Endothelial cell (in vitro differentiated cells): ENCODE measurements around the gene MLLT6. TPM values are rescaled to one million over a fixed set of nuclear protein-coding genes. Genes with fewer than 3 reads are reported as not detected.

Source experiments
- DNase-seq: peaks from one replicate; pipeline ENCODE4 v3.0.0; 2021; ENCODE audit warnings: low spot score
- H3K27ac Mint-ChIP-seq: one replicate; pipeline ENCODE4 v1.8.0; 2021; ENCODE audit warnings: mixed read lengths, inconsistent platforms; ENCODE audit not compliant: unreplicated experiment
- H3K27me3 Mint-ChIP-seq: one replicate; pipeline ENCODE4 v1.8.0; 2021; ENCODE audit warnings: mild to moderate bottlenecking, moderate library complexity, mixed read lengths, inconsistent platforms; ENCODE audit not compliant: unreplicated experiment
- H3K36me3 Mint-ChIP-seq: one replicate; pipeline ENCODE4 v1.8.0; 2021; ENCODE audit warnings: mild to moderate bottlenecking, low read depth, mixed read lengths, inconsistent platforms; ENCODE audit not compliant: unreplicated experiment
- H3K4me1 Mint-ChIP-seq: one replicate; pipeline ENCODE4 v1.8.0; 2021; ENCODE audit warnings: mild to moderate bottlenecking, mixed read lengths, inconsistent platforms; ENCODE audit not compliant: unreplicated experiment
- H3K4me3 Mint-ChIP-seq: one replicate; pipeline ENCODE4 v1.8.0; 2021; ENCODE audit warnings: mild to moderate bottlenecking, mixed read lengths, inconsistent platforms; ENCODE audit not compliant: unreplicated experiment
- H3K9me3 Mint-ChIP-seq: one replicate; pipeline ENCODE4 v1.8.0; 2021; ENCODE audit warnings: mixed read lengths, inconsistent platforms; ENCODE audit not compliant: unreplicated experiment
- total RNA-seq: library from RNA; stranded (reverse); fragmentation: NEBNext Ultra II Directional; extraction: Animal tissue kit (Norgen Biotek cat#: 25700); gene quantifications from one replicate; pipeline ENCODE4 v1.2.1, GENCODE V29; 2021; ENCODE audit not compliant: unreplicated experiment
- TF ChIP-seq, protein P1 (sequence below): fragments of 200-600 bp; sonication (generic); IDR thresholded peaks from one replicate; pipeline ENCODE4 v1.5.0; 2021; ENCODE audit warnings: antibody characterized with exemption; ENCODE audit not compliant: unreplicated experiment

MLLT6 gene
- total RNA-seq, 1 donor from 2014 or later = 33.8 TPM

DNA sequence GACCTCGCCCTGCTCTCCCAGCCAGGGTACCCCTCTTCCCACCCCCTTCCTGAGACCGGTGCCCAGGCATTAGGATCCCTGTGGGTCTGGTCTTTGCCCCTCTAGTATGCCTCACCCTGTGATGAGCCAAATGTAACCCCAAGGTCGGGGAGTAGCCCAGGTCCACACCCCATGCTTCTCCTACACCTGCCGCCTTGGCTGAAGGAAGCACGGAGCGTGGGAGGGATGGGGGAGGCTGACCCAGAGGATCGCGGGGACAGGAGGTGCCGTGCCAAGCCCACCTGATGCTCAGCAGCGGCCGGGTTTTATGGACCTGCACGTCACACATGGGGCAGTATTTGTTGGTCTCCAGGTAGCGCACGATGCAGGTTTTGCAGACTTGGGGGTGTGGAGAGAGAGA, 34.2 kb downstream of the MLLT6 start:
- Mint-ChIP-seq H3K9me3 (no peaks in the 10 kb centered on the region), H3K36me3 (peaks cover 13% of the 10 kb centered on the region), H3K4me1 (peaks cover 23% of the 10 kb centered on the region), H3K27ac (no peak overlapping the region), H3K4me3 (no peak overlapping the region), H3K27me3 (peaks cover 5% of the 10 kb centered on the region)
- DNase-seq = no peak
- TF ChIP-seq, protein P1, sequence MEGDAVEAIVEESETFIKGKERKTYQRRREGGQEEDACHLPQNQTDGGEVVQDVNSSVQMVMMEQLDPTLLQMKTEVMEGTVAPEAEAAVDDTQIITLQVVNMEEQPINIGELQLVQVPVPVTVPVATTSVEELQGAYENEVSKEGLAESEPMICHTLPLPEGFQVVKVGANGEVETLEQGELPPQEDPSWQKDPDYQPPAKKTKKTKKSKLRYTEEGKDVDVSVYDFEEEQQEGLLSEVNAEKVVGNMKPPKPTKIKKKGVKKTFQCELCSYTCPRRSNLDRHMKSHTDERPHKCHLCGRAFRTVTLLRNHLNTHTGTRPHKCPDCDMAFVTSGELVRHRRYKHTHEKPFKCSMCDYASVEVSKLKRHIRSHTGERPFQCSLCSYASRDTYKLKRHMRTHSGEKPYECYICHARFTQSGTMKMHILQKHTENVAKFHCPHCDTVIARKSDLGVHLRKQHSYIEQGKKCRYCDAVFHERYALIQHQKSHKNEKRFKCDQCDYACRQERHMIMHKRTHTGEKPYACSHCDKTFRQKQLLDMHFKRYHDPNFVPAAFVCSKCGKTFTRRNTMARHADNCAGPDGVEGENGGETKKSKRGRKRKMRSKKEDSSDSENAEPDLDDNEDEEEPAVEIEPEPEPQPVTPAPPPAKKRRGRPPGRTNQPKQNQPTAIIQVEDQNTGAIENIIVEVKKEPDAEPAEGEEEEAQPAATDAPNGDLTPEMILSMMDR = no peak

DNA sequence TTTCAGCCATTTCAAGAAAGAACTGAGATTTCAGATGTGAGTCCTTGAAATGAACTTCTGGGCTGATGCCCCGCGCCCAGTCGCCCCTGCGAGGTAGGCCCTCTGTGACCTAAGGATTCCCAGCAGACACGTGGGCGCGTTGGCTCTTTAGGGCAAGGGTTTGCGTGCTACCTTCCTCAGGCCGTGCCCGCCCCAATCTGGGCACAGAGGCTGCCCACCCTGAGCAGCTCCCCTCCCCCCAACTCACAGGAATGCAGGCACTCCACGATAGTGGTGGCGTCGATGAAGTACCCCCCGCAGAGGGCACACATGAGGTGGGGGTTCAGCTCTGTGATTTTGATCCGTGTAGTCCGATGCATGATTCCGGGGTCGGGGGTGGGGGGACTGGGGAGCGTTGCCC, 35.0 kb downstream of the MLLT6 start:
- H3K4me3 Mint-ChIP-seq = no peak overlapping the region
- peaks cover 27% of the 10 kb centered on the region for H3K4me1 Mint-ChIP-seq
- H3K27me3 Mint-ChIP-seq = peaks cover 12% of the 10 kb centered on the region
- no peaks in the 10 kb centered on the region for H3K9me3 Mint-ChIP-seq
- TF ChIP-seq, protein P1 = no peak
- H3K27ac Mint-ChIP-seq = no peak overlapping the region
- DNase-seq = no peak
- peaks cover 17% of the 10 kb centered on the region for H3K36me3 Mint-ChIP-seq

DNA sequence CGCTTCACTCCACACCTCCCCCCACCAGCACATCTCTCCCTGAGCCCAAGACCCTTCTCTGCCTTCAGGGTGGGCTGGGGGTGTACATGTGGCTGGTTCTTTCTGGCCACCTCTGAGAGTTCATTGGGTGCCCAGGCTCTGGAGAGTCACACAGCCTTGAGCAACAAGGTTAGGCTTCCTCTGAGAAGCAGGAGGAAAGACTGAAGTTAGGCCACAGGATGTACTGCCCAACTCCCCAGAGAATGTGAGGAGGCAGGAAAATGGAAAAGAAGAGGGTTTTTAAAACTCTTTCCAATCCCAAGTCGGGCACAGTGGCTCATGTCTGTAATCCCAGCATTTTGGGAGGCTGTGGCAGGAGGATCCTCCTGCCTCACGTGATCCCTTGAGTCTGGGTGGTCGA, 35.7 kb downstream of the MLLT6 start:
- H3K4me1 Mint-ChIP-seq = peaks cover 31% of the 10 kb centered on the region

DNA sequence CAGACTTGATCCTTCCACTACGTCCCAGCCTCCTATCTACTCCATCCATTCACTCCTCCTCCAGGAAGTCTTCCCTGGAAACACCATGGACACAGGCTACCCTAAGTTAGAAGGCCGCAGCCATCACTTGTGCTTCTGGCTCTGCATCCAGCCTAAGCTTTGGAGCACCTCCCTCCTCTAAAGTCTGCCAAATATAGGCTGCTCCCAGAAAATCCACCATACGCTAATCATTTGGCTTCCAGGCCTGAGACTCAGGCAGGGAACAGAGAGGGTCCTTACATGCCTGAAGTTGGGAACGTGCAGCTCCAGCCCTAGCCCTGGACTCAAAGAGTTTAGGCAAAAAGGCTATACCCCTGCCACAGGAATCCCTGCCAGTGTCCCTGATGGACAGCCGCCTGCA, 36.4 kb downstream of the MLLT6 start:
- Mint-ChIP-seq H3K27me3 (peaks cover 12% of the 10 kb centered on the region), H3K27ac (no peak overlapping the region), H3K36me3 (peaks cover 20% of the 10 kb centered on the region), H3K4me1 (peaks cover 37% of the 10 kb centered on the region), H3K9me3 (no peaks in the 10 kb centered on the region), H3K4me3 (no peak overlapping the region)
- TF ChIP-seq, protein P1 = no peak
- DNase-seq = no peak

More for the DNA sequence above, 35.7 kb downstream of the MLLT6 start:
- Mint-ChIP-seq H3K4me3 (peak overlapping the region; percentile 76), H3K27ac (peak overlapping the region; percentile 86), H3K27me3 (peaks cover 12% of the 10 kb centered on the region), H3K9me3 (no peaks in the 10 kb centered on the region), H3K36me3 (peaks cover 14% of the 10 kb centered on the region)
- TF ChIP-seq, protein P1 = no peak
- DNase-seq = no peak

DNA sequence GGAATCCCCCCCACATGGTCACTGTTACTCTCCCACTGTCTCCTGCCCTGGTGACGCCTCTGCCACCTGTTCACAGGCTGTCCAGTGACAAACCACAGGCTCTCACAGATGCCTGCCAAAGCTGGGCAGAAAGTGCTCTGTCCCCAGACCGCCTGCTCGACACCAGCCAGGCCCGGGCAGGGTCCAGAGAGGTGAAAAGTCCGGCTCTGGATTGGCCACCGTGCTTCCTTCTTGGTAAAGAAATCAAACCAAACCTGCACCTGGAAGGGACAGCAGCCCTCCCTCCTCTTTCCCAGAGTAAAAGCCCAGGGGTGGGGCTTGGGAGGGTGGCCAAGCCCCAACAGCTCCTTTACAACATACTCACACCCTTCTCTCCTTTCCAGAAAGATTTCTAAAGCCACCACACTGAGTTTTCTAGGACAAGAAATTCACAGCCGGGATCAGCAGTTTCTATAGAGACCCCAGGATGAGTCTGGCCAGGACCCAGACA, 36.9 kb downstream of the MLLT6 start:
- TF ChIP-seq, protein P1 = no peak
- DNase-seq = no peak
- H3K4me1 Mint-ChIP-seq = peaks cover 42% of the 10 kb centered on the region
- peaks cover 14% of the 10 kb centered on the region for H3K27me3 Mint-ChIP-seq
- peaks cover 20% of the 10 kb centered on the region for H3K36me3 Mint-ChIP-seq
- no peak overlapping the region for H3K27ac Mint-ChIP-seq
- H3K9me3 Mint-ChIP-seq = no peaks in the 10 kb centered on the region
- no peak overlapping the region for H3K4me3 Mint-ChIP-seq
